H9 (cell line): Measurements from ENCODE around the gene WDR91. TPM values are rescaled to one million over a fixed set of nuclear protein-coding genes. Genes with fewer than 3 reads are reported as not detected.

Experiments used
- DNase-seq: peaks from one replicate; pipeline ENCODE4 v3.0.0-alpha.2; 2017
- H2AFZ ChIP-seq: one replicate; pipeline ENCODE4 v1.6.1; 2013; ENCODE audit warnings: mild to moderate bottlenecking, low read length, control low read depth, moderate library complexity
- H2AK5ac ChIP-seq: 2 replicates; pipeline ENCODE4 v1.6.1; 2013; ENCODE audit warnings: low read length, control low read depth, mixed read lengths; ENCODE audit not compliant: insufficient read length
- H2BK120ac ChIP-seq: one replicate; pipeline ENCODE4 v1.6.1; 2013; ENCODE audit warnings: low read depth, mild to moderate bottlenecking, low read length, control low read depth, inconsistent platforms; ENCODE audit not compliant: poor library complexity, severe bottlenecking
- H2BK12ac ChIP-seq: 2 replicates; pipeline ENCODE4 v1.6.1; 2013; ENCODE audit warnings: low read length, control low read depth, mixed read lengths, low read depth; ENCODE audit not compliant: insufficient read length
- H2BK15ac ChIP-seq: 2 replicates; pipeline ENCODE4 v1.6.1; 2013; ENCODE audit warnings: low read depth, low read length, control low read depth
- H2BK20ac ChIP-seq: one replicate; pipeline ENCODE4 v1.6.1; 2013; ENCODE audit warnings: low read depth, mild to moderate bottlenecking, low read length, control low read depth, inconsistent platforms; ENCODE audit not compliant: poor library complexity, severe bottlenecking
- H2BK5ac ChIP-seq: 2 replicates; pipeline ENCODE4 v1.6.1; 2013; ENCODE audit warnings: low read length, control low read depth, mixed read lengths; ENCODE audit not compliant: insufficient read length
- H3K14ac ChIP-seq: 2 replicates; pipeline ENCODE4 v1.6.1; 2013; ENCODE audit warnings: low read length, control low read depth; ENCODE audit not compliant: insufficient read depth
- H3K18ac ChIP-seq: 2 replicates; pipeline ENCODE4 v1.6.1; 2013; ENCODE audit warnings: low read depth, mild to moderate bottlenecking, mixed read lengths, low read length, control low read depth; ENCODE audit not compliant: insufficient read length
- H3K23ac ChIP-seq: 2 replicates; pipeline ENCODE4 v1.6.1; 2013; ENCODE audit warnings: low read length, control low read depth, mixed read lengths, low read depth; ENCODE audit not compliant: insufficient read length
- H3K23me2 ChIP-seq: 2 replicates; pipeline ENCODE4 v1.6.1; 2013; ENCODE audit warnings: low read depth, mild to moderate bottlenecking, mixed read lengths, low read length, control low read depth; ENCODE audit not compliant: insufficient read length, poor library complexity, severe bottlenecking
- H3K27ac ChIP-seq: 2 replicates; pipeline ENCODE4 v1.5.1; 2013; ENCODE audit warnings: low read length, control low read depth, mixed read lengths, low read depth; ENCODE audit not compliant: insufficient read length
- H3K27me3 ChIP-seq: 2 replicates; pipeline ENCODE4 v1.6.1; 2013; ENCODE audit warnings: low read length, control low read depth, inconsistent platforms; ENCODE audit not compliant: insufficient read depth
- H3K4ac ChIP-seq: 2 replicates; pipeline ENCODE4 v1.6.1; 2013; ENCODE audit warnings: low read depth, mild to moderate bottlenecking, control low read depth, inconsistent platforms, low read length, moderate library complexity
- H3K4me1 ChIP-seq: 2 replicates; pipeline ENCODE4 v1.6.1; 2013; ENCODE audit warnings: low read length, control low read depth, inconsistent platforms; ENCODE audit not compliant: insufficient read depth
- H3K4me2 ChIP-seq: 2 replicates; pipeline ENCODE4 v1.6.1; 2013; ENCODE audit warnings: low read length, control low read depth, mixed read lengths; ENCODE audit not compliant: insufficient read length, insufficient read depth
- H3K56ac ChIP-seq: 2 replicates; pipeline ENCODE4 v1.6.1; 2013; ENCODE audit warnings: low read depth, mild to moderate bottlenecking, mixed read lengths, low read length, control low read depth; ENCODE audit not compliant: insufficient read length
- H3K79me1 ChIP-seq: 2 replicates; pipeline ENCODE4 v1.6.1; 2013; ENCODE audit warnings: low read depth, mild to moderate bottlenecking, moderate library complexity, low read length, control low read depth, inconsistent platforms; ENCODE audit not compliant: insufficient read depth, poor library complexity, severe bottlenecking
- H3K79me2 ChIP-seq: 2 replicates; pipeline ENCODE4 v1.6.1; 2013; ENCODE audit warnings: low read length, control low read depth, inconsistent platforms; ENCODE audit not compliant: insufficient read depth
- H3K9ac ChIP-seq: 2 replicates; pipeline ENCODE4 v1.6.1; 2013; ENCODE audit warnings: low read length, control low read depth, mixed read lengths; ENCODE audit not compliant: insufficient read length; ENCODE audit errors: extremely low read depth
- H3K9me3 ChIP-seq: one replicate; pipeline ENCODE4 v1.6.1; 2013; ENCODE audit warnings: low read depth, low read length, inconsistent platforms; ENCODE audit not compliant: control insufficient read depth
- H3T11ph ChIP-seq: one replicate; pipeline ENCODE4 v1.6.1; 2013; ENCODE audit warnings: mild to moderate bottlenecking, low read length, control low read depth, inconsistent platforms
- H4K20me1 ChIP-seq: one replicate; pipeline ENCODE4 v1.6.1; 2013; ENCODE audit not compliant: control insufficient read depth, insufficient read length, insufficient read depth
- H4K5ac ChIP-seq: 2 replicates; pipeline ENCODE4 v1.6.1; 2013; ENCODE audit warnings: low read depth, mild to moderate bottlenecking, mixed read lengths, low read length, control low read depth; ENCODE audit not compliant: insufficient read length
- H4K8ac ChIP-seq: replicated peaks from 2 replicates; pipeline ENCODE4 v1.6.1; 2013; ENCODE audit warnings: low read length, control low read depth, mixed read lengths, low read depth; ENCODE audit not compliant: insufficient read length
- H4K91ac ChIP-seq: 2 replicates; pipeline ENCODE4 v1.6.1; 2013; ENCODE audit warnings: low read depth, mild to moderate bottlenecking, moderate library complexity, mixed read lengths, low read length, control low read depth; ENCODE audit not compliant: insufficient read length
- H3K27ac Mint-ChIP-seq, 3 experiments: 2 replicates in 2 of 3; 3 replicates in 1 of 3; pipeline ENCODE4 v1.8.0; 2020 to 2021; ENCODE audit warnings: mixed read lengths in 3 of 3, mild to moderate bottlenecking in 1 of 3, moderate library complexity in 1 of 3
- H3K27me3 Mint-ChIP-seq: 2 replicates; pipeline ENCODE4 v1.8.0; 2021; ENCODE audit warnings: low read depth, mild to moderate bottlenecking, moderate library complexity, mixed read lengths
- H3K36me3 Mint-ChIP-seq, 3 experiments: 2 replicates in 2 of 3; 3 replicates in 1 of 3; pipeline ENCODE4 v1.8.0; 2020 to 2021; ENCODE audit warnings: low read depth in 3 of 3, mixed read lengths in 3 of 3; ENCODE audit not compliant: insufficient read depth in 1 of 3
- H3K4me1 Mint-ChIP-seq, 2 experiments: 2 replicates each; pipeline ENCODE4 v1.8.0; 2020; ENCODE audit warnings: mixed read lengths in 2 of 2
- H3K4me3 Mint-ChIP-seq, 2 experiments: 2 replicates in 1 of 2; 3 replicates in 1 of 2; pipeline ENCODE4 v1.8.0; 2020 to 2021; ENCODE audit warnings: mild to moderate bottlenecking in 2 of 2, mixed read lengths in 2 of 2, moderate library complexity in 1 of 2
- H3K9me3 Mint-ChIP-seq, 2 experiments: 2 replicates in 1 of 2; 3 replicates in 1 of 2; pipeline ENCODE4 v1.8.0; 2020; ENCODE audit warnings: mild to moderate bottlenecking in 2 of 2, mixed read lengths in 2 of 2, moderate library complexity in 1 of 2
- CTCF ChIP-seq: fragments of 200-600 bp; sonication (generic); conservative IDR thresholded peaks from 3 replicates; pipeline ENCODE4 v1.8.0; 2021; ENCODE audit warnings: antibody characterized with exemption, mild to moderate bottlenecking
- WGBS: extraction: QIAGEN DNeasy Blood & Tissue Kit; methylation state at CpG from one replicate; pipeline ENCODE4 v1.1.7; 2013; ENCODE audit warnings: missing lambda C conversion rate, low lambda C conversion rate, mixed read lengths; ENCODE audit not compliant: insufficient read length; ENCODE audit errors: extremely low coverage; 5-methylcytosine and 5-hydroxymethylcytosine counted together
- total RNA-seq: library from RNA; stranded (reverse); gene quantifications from 2 replicates; pipeline ENCODE4 v1.2.1, GENCODE V29; 2021

WDR91 gene
- total RNA-seq, 1 experiment from 2014 or later = 9.4 TPM

- H3K4ac ChIP-seq = no peak overlapping the region
- 0 out of 2 replicates have a peak, but pooled peaks cover 5% of the 10 kb centered on the region for H3K4me1 ChIP-seq
- H2AFZ ChIP-seq = no peak overlapping the region
- H3K27me3 Mint-ChIP-seq = no peaks in the 10 kb centered on the region; the same call in 1 of the 2 replicates
- no peaks in the 10 kb centered on the region for H3K9me3 Mint-ChIP-seq
- no peaks in the 10 kb centered on the region for H3K27me3 ChIP-seq
- no peaks in the 10 kb centered on the region for H3K9me3 ChIP-seq
- no peak overlapping the region for H4K5ac ChIP-seq
- no peak overlapping the region for H3K4me2 ChIP-seq
- WGBS = no CpG with 5 or more reads among the region's 11 CpGs
- no peaks in the 10 kb centered on the region for H4K20me1 ChIP-seq
- no peak overlapping the region for H2BK12ac ChIP-seq
- no peak overlapping the region for H2BK20ac ChIP-seq
- no peak overlapping the region for H3K4me3 Mint-ChIP-seq
- no peak overlapping the region for H2AK5ac ChIP-seq
- H2BK5ac ChIP-seq = no peak overlapping the region
- no peak overlapping the region for H4K91ac ChIP-seq
- no peak overlapping the region for H3K9ac ChIP-seq
- H3K79me2 ChIP-seq = no peaks in the 10 kb centered on the region
- no peak overlapping the region for H2BK120ac ChIP-seq
- peaks cover 19 to 21% of the 10 kb centered on the region in 2 experiments for H3K4me1 Mint-ChIP-seq
- no peaks in the 10 kb centered on the region for H3K23me2 ChIP-seq
- H3K23ac ChIP-seq = no peak overlapping the region
- no peak overlapping the region for H2BK15ac ChIP-seq
- H3K56ac ChIP-seq = no peak overlapping the region
- TF ChIP-seq CTCF = peak; percentile 79
- no peak overlapping the region for H3K27ac Mint-ChIP-seq
- H3K36me3 Mint-ChIP-seq = no peaks in the 10 kb centered on the region
- no peak overlapping the region for H3K18ac ChIP-seq
- H3T11ph ChIP-seq = no peak overlapping the region
- peak; percentile 66 for DNase-seq
- H3K79me1 ChIP-seq = no peaks in the 10 kb centered on the region
- H4K8ac ChIP-seq = no peak overlapping the region
- no peak overlapping the region for H3K27ac ChIP-seq
- no peak overlapping the region for H3K14ac ChIP-seq
Observed at GRCh38 chr7:135238112-135238744, 26.9 kb upstream of the WDR91 start.
